HEK293 (cell line): ENCODE data around the gene FAIM.

Source experiments
- CTCF ChIA-PET: fragments of 350-600 bp; formaldehyde crosslinking; extraction: SDS; loops from one replicate; lab custom pipeline; 2021; ENCODE audit warnings: antibody characterized with exemption; lab: Yijun Ruan, JAX
- POLR2A ChIA-PET: fragments of 300-600 bp; formaldehyde crosslinking; extraction: SDS; loops from one replicate; lab custom pipeline; 2020; ENCODE audit warnings: antibody characterized with exemption, inconsistent platforms; lab: Yijun Ruan, JAX
- H3K27ac ChIP-seq: fragments of 200-500 bp; sonication (Bioruptor generic); 2 replicates; pipeline ENCODE4 v1.5.1; 2014; ENCODE audit warnings: low read depth, low read length, control low read depth, inconsistent platforms; ENCODE audit errors: extremely low read depth
- H3K36me3 ChIP-seq, 2 experiments: fragments of 200-500 bp in 1 of 2; sonication (Bioruptor generic) in 1 of 2; 1 replicate in 1 of 2; 2 replicates in 1 of 2; pipeline ENCODE4 v1.5.1; 2014 to 2017; ENCODE audit warnings: inconsistent platforms in 2 of 2, low read length in 2 of 2; ENCODE audit not compliant: control insufficient read depth in 2 of 2, insufficient read depth in 1 of 2
- H3K4me1 ChIP-seq: fragments of 200-500 bp; sonication (Bioruptor generic); 2 replicates; pipeline ENCODE4 v1.5.1; 2014; ENCODE audit warnings: mild to moderate bottlenecking, low read length, inconsistent platforms; ENCODE audit not compliant: control insufficient read depth, insufficient read depth
- H3K4me3 ChIP-seq: 2 replicates; pipeline ENCODE4 v1.5.1; 2011; ENCODE audit warnings: low read depth, mild to moderate bottlenecking, control low read depth, low read length, moderate library complexity
- H3K9me3 ChIP-seq: fragments of 200-500 bp; sonication (Bioruptor generic); 2 replicates; pipeline ENCODE4 v1.5.1; 2014; ENCODE audit warnings: low read depth, low read length, inconsistent platforms; ENCODE audit not compliant: control insufficient read depth, insufficient read depth
- FEZF1 ChIP-seq: fragments of 450-650 bp; formaldehyde crosslinking; IDR thresholded peaks from 2 replicates; pipeline ENCODE4 v1.5.1; 2016; ENCODE audit warnings: missing biosample characterization, missing genetic modification characterization
- KLF16 ChIP-seq: fragments of 450-650 bp; formaldehyde crosslinking; IDR thresholded peaks from 2 replicates; pipeline ENCODE4 v1.5.1; 2017; ENCODE audit warnings: missing biosample characterization, missing genetic modification characterization
- SP7 ChIP-seq: fragments of 450-650 bp; formaldehyde crosslinking; IDR thresholded peaks from 2 replicates; pipeline ENCODE4 v1.5.1; 2016; ENCODE audit warnings: missing biosample characterization, missing genetic modification characterization
- TCF7L2 ChIP-seq: IDR thresholded peaks from 2 replicates; pipeline ENCODE4 v1.6.1; 2011; ENCODE audit warnings: low read depth, mild to moderate bottlenecking, inconsistent platforms, low read length, moderate library complexity, borderline replicate concordance
- ZIC2 ChIP-seq: fragments of 450-650 bp; formaldehyde crosslinking; IDR thresholded peaks from 2 replicates; pipeline ENCODE4 v1.5.1; 2016; ENCODE audit warnings: missing biosample characterization, missing genetic modification characterization
- ZNF24 ChIP-seq: fragments of 450-650 bp; formaldehyde crosslinking; IDR thresholded peaks from 2 replicates; pipeline ENCODE4 v1.5.1; 2016; ENCODE audit warnings: missing biosample characterization, missing genetic modification characterization
- ZNF324 ChIP-seq: fragments of 450-650 bp; formaldehyde crosslinking; IDR thresholded peaks from 2 replicates; pipeline ENCODE4 v1.5.1; 2016; ENCODE audit warnings: missing biosample characterization, missing genetic modification characterization
- ZNF341 ChIP-seq: fragments of 450-650 bp; formaldehyde crosslinking; IDR thresholded peaks from 2 replicates; pipeline ENCODE4; 2016; ENCODE audit warnings: low read depth, missing biosample characterization, missing genetic modification characterization
- ZNF426 ChIP-seq: fragments of 450-650 bp; formaldehyde crosslinking; IDR thresholded peaks from 2 replicates; pipeline ENCODE4 v1.5.1; 2017; ENCODE audit warnings: missing biosample characterization, missing genetic modification characterization, mild to moderate bottlenecking, inconsistent platforms, moderate library complexity
- ZNF549 ChIP-seq: fragments of 450-650 bp; IDR thresholded peaks from 2 replicates; pipeline ENCODE4 v1.5.1; 2018; ENCODE audit warnings: missing biosample characterization, missing genetic modification characterization, mild to moderate bottlenecking, inconsistent platforms, moderate library complexity
- ZXDB ChIP-seq: fragments of 450-650 bp; formaldehyde crosslinking; IDR thresholded peaks from 2 replicates; pipeline ENCODE4 v1.5.1; 2016; ENCODE audit warnings: missing biosample characterization, missing genetic modification characterization
- TF ChIP-seq, protein P1 (sequence below): fragments of 450-650 bp; formaldehyde crosslinking; IDR thresholded peaks from 2 replicates; pipeline ENCODE4 v1.5.1; 2016; ENCODE audit warnings: missing biosample characterization, missing genetic modification characterization
- TF ChIP-seq, protein P2 (sequence below): fragments of 450-650 bp; formaldehyde crosslinking; IDR thresholded peaks from 2 replicates; pipeline ENCODE4 v1.5.1; 2016; ENCODE audit warnings: missing biosample characterization, missing genetic modification characterization
- TF ChIP-seq, protein P3 (sequence below): fragments of 450-650 bp; formaldehyde crosslinking; IDR thresholded peaks from 2 replicates; pipeline ENCODE4 v1.5.1; 2016; ENCODE audit warnings: missing biosample characterization, missing genetic modification characterization
- TF ChIP-seq, protein P4 (sequence below): fragments of 450-650 bp; formaldehyde crosslinking; IDR thresholded peaks from 2 replicates; pipeline ENCODE4 v1.5.1; 2016; ENCODE audit warnings: missing biosample characterization, missing genetic modification characterization
- TF ChIP-seq, protein P5 (sequence below): fragments of 450-650 bp; formaldehyde crosslinking; IDR thresholded peaks from 2 replicates; pipeline ENCODE4 v1.5.1; 2016; ENCODE audit warnings: missing biosample characterization, missing genetic modification characterization
- TF ChIP-seq, protein P6 (sequence below): fragments of 450-650 bp; formaldehyde crosslinking; IDR thresholded peaks from 2 replicates; pipeline ENCODE4 v1.5.1; 2016; ENCODE audit warnings: missing biosample characterization, missing genetic modification characterization
- TF ChIP-seq, protein P7 (sequence below): fragments of 450-650 bp; formaldehyde crosslinking; conservative IDR thresholded peaks from 2 replicates; pipeline ENCODE4 v1.5.1; 2016; ENCODE audit warnings: low read depth, missing biosample characterization, missing genetic modification characterization

The FAIM gene, protein sequence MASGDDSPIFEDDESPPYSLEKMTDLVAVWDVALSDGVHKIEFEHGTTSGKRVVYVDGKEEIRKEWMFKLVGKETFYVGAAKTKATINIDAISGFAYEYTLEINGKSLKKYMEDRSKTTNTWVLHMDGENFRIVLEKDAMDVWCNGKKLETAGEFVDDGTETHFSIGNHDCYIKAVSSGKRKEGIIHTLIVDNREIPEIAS

DNA sequence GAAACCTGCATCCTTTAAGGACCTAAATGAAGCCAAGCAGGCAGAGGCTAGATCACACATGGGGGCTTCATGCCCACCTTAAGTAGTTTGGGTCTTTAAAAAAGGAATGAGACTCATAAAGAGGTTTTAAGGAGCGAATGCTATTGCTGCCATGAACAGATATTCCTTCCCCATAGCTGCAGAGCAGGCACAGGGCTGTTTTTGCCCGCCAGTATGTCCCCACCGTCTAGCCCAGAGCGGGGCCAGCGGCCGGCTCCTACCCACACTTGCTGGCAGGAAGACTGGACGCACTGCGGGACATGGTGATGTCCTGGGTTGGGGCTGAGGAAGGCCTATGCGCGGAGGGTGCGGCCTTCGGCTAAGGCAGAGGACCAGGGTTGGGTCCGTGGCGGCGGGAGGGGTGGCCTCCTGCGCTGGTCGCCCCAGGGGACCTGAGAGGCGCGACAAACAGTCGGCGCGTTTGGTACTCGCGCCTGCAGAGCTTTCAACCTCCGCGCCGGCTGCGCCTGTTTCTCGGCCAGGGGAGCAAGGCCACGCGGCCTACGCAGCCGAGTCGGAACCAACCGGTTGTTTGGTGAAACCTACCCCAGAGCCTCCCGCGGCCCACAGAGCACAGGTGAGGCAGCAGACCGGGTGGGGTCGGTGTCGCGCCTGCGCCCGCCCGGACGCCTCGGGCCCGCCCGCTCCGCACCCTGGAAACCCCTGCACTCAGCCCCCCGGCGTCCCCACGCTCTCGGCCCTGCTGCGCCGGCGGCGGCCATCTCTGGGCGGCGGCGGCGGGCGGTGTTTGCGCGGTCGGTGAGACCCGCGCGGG, at the start of gene FAIM:
Gene FAIM, plus strand, starts transcription at position 450 of the 814 bp plus-strand sequence. CDS start 10,956 bp downstream, outside the sequence.
- Histone ChIP-seq H3K9me3 (no peaks in the 10 kb centered on the region), H3K36me3 (no peaks in the 10 kb centered on the region), H3K4me1 (peaks cover 4% of the 10 kb centered on the region; the same call in 1 of the 2 replicates), H3K27ac (peak within 1 kb of the TSS; percentile 94), H3K4me3 (peak within 1 kb of the TSS; percentile 79)
- ChIA-PET POLR2A (interaction anchor here (0.6 to 3.3 kb wide), 3 partner anchors 14 to 86 kb away, joined by 4 to 21 read pairs (median 7); partner anchors contain the start of gene CEP70), CTCF (interaction anchor here (0.6 kb wide), 1 partner anchor 490 kb away, joined by 3 read pairs; no protein-coding TSS in a partner anchor)
- peak; percentile 50; the same call in 1 of the 2 replicates for TF ChIP-seq KLF16
- 0 out of 2 replicates have a peak, but pooled peaks have one; percentile 59 for TF ChIP-seq ZNF324
- peak; percentile 77 for TF ChIP-seq SP7 (tag by site-specific recombination)
- TF ChIP-seq TCF7L2 = no peak
- no peak for TF ChIP-seq FEZF1
- peak; percentile 86 for TF ChIP-seq ZIC2 (tag by site-specific recombination)
- peak; percentile 71 for TF ChIP-seq ZNF341
- TF ChIP-seq, protein P1, sequence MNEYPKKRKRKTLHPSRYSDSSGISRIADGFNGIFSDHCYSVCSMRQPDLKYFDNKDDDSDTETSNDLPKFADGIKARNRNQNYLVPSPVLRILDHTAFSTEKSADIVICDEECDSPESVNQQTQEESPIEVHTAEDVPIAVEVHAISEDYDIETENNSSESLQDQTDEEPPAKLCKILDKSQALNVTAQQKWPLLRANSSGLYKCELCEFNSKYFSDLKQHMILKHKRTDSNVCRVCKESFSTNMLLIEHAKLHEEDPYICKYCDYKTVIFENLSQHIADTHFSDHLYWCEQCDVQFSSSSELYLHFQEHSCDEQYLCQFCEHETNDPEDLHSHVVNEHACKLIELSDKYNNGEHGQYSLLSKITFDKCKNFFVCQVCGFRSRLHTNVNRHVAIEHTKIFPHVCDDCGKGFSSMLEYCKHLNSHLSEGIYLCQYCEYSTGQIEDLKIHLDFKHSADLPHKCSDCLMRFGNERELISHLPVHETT (tag by site-specific recombination) = peak; percentile 47; the same call in 1 of the 2 replicates
- TF ChIP-seq, protein P2, sequence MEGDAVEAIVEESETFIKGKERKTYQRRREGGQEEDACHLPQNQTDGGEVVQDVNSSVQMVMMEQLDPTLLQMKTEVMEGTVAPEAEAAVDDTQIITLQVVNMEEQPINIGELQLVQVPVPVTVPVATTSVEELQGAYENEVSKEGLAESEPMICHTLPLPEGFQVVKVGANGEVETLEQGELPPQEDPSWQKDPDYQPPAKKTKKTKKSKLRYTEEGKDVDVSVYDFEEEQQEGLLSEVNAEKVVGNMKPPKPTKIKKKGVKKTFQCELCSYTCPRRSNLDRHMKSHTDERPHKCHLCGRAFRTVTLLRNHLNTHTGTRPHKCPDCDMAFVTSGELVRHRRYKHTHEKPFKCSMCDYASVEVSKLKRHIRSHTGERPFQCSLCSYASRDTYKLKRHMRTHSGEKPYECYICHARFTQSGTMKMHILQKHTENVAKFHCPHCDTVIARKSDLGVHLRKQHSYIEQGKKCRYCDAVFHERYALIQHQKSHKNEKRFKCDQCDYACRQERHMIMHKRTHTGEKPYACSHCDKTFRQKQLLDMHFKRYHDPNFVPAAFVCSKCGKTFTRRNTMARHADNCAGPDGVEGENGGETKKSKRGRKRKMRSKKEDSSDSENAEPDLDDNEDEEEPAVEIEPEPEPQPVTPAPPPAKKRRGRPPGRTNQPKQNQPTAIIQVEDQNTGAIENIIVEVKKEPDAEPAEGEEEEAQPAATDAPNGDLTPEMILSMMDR (tag by site-specific recombination) = peak; percentile 34; the same call in 1 of the 2 replicates
- TF ChIP-seq, protein P3, sequence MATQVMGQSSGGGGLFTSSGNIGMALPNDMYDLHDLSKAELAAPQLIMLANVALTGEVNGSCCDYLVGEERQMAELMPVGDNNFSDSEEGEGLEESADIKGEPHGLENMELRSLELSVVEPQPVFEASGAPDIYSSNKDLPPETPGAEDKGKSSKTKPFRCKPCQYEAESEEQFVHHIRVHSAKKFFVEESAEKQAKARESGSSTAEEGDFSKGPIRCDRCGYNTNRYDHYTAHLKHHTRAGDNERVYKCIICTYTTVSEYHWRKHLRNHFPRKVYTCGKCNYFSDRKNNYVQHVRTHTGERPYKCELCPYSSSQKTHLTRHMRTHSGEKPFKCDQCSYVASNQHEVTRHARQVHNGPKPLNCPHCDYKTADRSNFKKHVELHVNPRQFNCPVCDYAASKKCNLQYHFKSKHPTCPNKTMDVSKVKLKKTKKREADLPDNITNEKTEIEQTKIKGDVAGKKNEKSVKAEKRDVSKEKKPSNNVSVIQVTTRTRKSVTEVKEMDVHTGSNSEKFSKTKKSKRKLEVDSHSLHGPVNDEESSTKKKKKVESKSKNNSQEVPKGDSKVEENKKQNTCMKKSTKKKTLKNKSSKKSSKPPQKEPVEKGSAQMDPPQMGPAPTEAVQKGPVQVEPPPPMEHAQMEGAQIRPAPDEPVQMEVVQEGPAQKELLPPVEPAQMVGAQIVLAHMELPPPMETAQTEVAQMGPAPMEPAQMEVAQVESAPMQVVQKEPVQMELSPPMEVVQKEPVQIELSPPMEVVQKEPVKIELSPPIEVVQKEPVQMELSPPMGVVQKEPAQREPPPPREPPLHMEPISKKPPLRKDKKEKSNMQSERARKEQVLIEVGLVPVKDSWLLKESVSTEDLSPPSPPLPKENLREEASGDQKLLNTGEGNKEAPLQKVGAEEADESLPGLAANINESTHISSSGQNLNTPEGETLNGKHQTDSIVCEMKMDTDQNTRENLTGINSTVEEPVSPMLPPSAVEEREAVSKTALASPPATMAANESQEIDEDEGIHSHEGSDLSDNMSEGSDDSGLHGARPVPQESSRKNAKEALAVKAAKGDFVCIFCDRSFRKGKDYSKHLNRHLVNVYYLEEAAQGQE (tag by site-specific recombination) = no peak
- TF ChIP-seq, protein P4, sequence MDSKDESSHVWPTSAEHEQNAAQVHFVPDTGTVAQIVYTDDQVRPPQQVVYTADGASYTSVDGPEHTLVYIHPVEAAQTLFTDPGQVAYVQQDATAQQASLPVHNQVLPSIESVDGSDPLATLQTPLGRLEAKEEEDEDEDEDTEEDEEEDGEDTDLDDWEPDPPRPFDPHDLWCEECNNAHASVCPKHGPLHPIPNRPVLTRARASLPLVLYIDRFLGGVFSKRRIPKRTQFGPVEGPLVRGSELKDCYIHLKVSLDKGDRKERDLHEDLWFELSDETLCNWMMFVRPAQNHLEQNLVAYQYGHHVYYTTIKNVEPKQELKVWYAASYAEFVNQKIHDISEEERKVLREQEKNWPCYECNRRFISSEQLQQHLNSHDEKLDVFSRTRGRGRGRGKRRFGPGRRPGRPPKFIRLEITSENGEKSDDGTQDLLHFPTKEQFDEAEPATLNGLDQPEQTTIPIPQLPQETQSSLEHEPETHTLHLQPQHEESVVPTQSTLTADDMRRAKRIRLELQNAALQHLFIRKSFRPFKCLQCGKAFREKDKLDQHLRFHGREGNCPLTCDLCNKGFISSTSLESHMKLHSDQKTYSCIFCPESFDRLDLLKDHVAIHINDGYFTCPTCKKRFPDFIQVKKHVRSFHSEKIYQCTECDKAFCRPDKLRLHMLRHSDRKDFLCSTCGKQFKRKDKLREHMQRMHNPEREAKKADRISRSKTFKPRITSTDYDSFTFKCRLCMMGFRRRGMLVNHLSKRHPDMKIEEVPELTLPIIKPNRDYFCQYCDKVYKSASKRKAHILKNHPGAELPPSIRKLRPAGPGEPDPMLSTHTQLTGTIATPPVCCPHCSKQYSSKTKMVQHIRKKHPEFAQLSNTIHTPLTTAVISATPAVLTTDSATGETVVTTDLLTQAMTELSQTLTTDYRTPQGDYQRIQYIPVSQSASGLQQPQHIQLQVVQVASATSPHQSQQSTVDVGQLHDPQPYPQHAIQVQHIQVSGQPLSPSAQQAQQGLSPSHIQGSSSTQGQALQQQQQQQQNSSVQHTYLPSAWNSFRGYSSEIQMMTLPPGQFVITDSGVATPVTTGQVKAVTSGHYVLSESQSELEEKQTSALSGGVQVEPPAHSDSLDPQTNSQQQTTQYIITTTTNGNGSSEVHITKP = peak; percentile 77
- TF ChIP-seq, protein P5, sequence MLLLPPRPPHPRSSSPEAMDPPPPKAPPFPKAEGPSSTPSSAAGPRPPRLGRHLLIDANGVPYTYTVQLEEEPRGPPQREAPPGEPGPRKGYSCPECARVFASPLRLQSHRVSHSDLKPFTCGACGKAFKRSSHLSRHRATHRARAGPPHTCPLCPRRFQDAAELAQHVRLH (tag by site-specific recombination) = peak; percentile 63; the same call in 1 of the 2 replicates
- peak; percentile 58 for TF ChIP-seq ZNF24
- TF ChIP-seq, protein P6, sequence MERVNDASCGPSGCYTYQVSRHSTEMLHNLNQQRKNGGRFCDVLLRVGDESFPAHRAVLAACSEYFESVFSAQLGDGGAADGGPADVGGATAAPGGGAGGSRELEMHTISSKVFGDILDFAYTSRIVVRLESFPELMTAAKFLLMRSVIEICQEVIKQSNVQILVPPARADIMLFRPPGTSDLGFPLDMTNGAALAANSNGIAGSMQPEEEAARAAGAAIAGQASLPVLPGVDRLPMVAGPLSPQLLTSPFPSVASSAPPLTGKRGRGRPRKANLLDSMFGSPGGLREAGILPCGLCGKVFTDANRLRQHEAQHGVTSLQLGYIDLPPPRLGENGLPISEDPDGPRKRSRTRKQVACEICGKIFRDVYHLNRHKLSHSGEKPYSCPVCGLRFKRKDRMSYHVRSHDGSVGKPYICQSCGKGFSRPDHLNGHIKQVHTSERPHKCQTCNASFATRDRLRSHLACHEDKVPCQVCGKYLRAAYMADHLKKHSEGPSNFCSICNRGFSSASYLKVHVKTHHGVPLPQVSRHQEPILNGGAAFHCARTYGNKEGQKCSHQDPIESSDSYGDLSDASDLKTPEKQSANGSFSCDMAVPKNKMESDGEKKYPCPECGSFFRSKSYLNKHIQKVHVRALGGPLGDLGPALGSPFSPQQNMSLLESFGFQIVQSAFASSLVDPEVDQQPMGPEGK (tag by site-specific recombination) = peak; percentile 77
- TF ChIP-seq, protein P7, sequence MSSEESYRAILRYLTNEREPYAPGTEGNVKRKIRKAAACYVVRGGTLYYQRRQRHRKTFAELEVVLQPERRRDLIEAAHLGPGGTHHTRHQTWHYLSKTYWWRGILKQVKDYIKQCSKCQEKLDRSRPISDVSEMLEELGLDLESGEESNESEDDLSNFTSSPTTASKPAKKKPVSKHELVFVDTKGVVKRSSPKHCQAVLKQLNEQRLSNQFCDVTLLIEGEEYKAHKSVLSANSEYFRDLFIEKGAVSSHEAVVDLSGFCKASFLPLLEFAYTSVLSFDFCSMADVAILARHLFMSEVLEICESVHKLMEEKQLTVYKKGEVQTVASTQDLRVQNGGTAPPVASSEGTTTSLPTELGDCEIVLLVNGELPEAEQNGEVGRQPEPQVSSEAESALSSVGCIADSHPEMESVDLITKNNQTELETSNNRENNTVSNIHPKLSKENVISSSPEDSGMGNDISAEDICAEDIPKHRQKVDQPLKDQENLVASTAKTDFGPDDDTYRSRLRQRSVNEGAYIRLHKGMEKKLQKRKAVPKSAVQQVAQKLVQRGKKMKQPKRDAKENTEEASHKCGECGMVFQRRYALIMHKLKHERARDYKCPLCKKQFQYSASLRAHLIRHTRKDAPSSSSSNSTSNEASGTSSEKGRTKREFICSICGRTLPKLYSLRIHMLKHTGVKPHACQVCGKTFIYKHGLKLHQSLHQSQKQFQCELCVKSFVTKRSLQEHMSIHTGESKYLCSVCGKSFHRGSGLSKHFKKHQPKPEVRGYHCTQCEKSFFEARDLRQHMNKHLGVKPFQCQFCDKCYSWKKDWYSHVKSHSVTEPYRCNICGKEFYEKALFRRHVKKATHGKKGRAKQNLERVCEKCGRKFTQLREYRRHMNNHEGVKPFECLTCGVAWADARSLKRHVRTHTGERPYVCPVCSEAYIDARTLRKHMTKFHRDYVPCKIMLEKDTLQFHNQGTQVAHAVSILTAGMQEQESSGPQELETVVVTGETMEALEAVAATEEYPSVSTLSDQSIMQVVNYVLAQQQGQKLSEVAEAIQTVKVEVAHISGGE (tag by site-specific recombination) = 0 out of 2 replicates have a peak, but pooled peaks have one; percentile 20
- no peak for TF ChIP-seq ZNF426 (tag by site-specific recombination)
- TF ChIP-seq ZXDB (tag by site-specific recombination) = peak; percentile 99
- TF ChIP-seq ZNF549 (tag by site-specific recombination) = no peak
